Measurements from ENCODE around the gene SLX4.
"Not testable (repeated sequence)": the region's sequence is repeated elsewhere in the genome, so short reads cannot be mapped to it uniquely, and the experiment has no call there.

Gene SLX4

DNA sequence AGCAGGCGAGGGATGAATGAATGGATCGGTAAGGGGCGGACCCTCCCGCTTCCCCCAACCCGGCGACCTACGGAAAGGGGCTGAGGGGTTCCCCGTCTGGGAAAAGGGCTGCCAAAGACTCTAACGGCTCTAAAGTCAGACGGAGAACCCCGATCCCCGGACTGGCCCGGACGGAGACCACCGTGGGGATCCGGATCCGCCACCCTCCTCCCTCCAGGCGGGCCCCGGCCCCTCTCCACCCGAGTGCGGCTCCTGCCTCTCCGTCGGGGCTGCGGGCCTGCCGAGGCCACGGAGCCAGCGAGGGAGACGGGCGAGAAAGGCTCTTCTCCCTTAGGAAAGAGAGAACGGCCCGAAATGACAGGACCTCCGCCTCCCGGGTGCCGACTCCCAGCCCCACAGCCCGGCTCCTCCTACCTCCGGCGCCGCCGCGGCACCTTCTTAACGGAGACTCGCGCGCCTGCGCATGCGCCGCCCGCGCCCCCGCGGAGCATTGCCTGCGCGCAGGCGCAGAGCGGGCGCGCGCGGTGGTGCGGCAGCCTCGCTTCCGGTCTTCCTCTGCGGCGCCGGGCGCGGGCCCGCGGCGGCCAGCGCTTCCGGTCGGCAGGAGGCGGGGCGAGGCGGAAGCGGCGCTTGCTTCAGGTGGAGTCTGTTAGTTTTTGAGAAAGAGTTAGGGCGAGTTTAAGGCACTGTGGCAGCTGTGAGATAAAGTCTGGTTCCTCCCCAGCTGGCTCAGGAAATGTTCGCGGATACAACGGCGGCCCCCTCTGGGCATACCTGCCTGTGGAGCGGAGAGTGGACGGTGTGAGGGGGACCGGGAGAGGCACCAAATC lies at the start of gene SLX4:
Gene SLX4 (minus strand): TSS at position 461 of the 830 bp plus-strand sequence. CDS start 2,642 bp downstream, outside the sequence.
- peak; percentile 87 to 89 for DNase-seq

GRCh38 chr16:3659251-3659650 lies 47.8 kb upstream of the SLX4 start:
- DNase-seq: no peak

GRCh38 chr16:3656491-3657468 lies 45.4 kb upstream of the SLX4 start:
- DNase-seq: peak; percentile 30 to 68

- not testable (repeated sequence) for DNase-seq
These were observed 44.7 kb upstream of the SLX4 start for GRCh38 chr16:3656160-3656490.

GRCh38 chr16:3655396-3656159 lies 44.2 kb upstream of the SLX4 start:
- DNase-seq: no peak

- DNase-seq: no peak
These were observed 43.6 kb upstream of the SLX4 start for GRCh38 chr16:3655030-3655395.

GRCh38 chr16:3654249-3654991 lies 43.0 kb upstream of the SLX4 start, which contains the start of gene DNASE1:
Gene DNASE1 (plus strand): TSS chr16:3654691. CDS start chr16:3655374, 683 bp downstream.
- DNase-seq: peak; percentile 40

DNA sequence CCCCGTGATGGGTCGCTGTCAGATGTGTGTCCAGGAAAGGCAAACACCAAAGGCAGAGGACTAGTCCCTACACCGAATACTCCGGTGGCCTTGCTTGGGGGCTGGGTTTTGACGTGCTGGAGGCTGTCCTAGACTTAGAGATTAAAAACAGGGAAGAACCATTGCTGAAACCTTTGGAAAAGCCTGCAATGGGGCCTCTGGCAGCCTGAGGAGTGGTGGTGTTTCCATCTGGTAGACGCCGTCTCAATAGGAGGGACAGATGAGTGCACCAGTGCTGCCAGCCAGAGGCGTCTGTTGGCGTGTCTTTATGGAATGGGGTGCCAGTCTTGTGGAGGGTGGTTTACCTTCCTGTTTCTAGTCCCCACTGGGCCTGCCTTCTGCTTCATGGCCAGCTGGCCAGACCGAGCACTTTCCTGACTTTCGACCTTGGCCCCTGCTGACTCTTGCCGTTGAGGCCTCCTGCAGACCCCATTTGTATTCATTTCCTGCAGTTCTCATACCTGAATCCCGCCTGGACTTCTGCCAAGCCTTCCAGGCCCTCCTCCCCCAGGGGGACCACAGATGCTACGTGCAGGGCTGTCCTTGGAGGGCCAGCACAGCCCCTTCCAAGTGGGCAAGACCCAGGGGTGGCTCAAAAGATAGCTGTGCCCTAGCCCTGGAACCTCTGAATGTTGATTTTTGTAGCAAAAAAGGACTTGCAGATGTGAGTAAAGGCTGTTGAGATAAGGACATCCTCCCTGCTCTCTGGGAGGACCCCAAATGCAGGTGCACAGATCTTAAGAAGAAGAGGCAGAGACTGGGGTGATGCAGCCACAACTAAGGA lies 41.2 kb upstream of the SLX4 start:
- no peak for DNase-seq

- DNase-seq: no peak
These were observed 40.3 kb upstream of the SLX4 start for GRCh38 chr16:3651461-3652372.

GRCh38 chr16:3650631-3651265 lies 39.3 kb upstream of the SLX4 start:
- no peak for DNase-seq

DNA sequence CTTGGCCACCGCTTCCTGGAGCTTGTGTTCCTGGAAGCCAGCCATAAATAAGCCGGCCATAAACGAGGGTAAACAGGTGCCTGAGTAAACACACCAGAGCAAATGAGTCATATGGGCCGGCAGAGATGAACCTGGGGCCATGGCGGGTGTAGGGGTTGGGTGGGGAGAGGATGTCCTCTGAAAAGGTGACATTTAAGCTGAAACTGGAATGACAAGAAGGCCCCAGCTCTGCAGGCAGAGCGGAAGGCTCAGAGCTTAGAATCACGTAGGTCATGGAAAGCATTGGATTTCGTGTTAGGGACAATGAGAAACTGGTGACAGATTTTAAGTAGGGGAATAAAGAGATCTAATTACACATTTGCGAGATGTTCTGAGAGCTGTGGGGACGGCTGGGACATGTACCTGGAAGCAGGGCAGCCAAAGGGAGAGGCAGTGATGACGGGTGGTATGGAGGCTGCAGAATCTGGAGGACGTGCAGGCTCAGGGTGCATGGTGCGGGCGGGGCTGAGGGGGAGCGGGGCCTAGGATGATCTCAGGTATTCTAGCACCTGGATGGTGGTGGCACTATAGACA lies 35.0 kb upstream of the SLX4 start:
- DNase-seq: no peak

DNA sequence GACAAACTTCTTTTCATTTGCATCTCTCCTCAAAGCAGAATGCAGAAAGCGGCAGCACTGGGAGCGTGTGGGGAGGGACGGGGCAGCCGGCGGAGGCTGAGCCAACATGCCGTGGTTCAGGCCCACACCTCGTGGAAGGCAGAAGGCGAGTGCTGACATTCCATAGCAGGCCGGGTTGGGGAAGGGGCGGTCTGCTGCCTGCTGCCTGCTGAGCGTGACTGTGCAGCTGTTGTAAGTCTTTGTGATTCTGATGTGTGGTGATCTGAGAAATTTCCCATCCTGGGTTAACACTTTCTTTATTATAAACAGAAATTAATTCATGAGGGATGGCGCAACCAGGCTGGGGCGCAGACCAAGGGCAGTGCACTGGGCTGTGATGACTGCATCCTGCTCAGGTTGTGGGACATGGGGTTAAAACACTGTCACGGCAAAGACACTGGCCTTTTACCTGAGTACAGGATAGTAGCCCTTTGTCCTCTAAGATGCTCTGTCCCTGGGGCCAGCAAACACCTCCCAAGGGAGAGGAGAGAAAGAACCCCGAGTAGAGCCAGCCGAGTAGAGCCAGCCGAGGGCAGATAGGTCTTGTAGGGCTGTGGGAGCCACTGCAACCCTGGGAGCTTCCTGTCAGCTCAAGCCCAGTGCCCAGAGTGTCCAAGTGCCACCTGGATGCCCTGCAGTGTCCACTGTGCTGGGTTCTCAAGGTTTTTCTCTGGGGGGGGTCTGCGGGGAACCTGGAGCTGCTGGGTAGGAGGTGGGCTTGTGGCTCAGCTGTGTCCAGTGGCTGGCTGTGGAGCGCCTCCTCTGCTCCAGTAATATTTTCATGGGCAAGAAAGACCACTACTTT lies 34.3 kb upstream of the SLX4 start:
- no peak for DNase-seq

DNA sequence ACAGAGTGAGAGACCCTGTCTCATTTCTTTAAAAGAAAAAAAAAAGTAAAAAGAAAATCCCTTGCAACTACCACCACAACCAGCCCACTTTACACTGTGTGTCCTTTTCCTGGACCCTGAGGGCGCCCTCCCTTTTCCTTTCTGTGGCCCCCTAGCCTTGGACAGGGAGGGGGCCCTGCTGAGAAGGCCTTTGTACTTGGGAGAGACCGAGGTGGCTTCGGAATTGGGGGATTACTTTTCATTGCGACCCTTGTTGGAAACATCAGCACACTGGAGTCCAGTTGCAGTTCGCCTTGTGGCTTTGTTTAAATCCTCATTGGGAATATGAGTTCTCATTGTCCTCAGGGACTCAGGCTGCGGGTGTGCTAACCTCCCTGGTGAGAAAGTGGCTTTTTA lies 33.7 kb upstream of the SLX4 start:
- DNase-seq: no peak

DNA sequence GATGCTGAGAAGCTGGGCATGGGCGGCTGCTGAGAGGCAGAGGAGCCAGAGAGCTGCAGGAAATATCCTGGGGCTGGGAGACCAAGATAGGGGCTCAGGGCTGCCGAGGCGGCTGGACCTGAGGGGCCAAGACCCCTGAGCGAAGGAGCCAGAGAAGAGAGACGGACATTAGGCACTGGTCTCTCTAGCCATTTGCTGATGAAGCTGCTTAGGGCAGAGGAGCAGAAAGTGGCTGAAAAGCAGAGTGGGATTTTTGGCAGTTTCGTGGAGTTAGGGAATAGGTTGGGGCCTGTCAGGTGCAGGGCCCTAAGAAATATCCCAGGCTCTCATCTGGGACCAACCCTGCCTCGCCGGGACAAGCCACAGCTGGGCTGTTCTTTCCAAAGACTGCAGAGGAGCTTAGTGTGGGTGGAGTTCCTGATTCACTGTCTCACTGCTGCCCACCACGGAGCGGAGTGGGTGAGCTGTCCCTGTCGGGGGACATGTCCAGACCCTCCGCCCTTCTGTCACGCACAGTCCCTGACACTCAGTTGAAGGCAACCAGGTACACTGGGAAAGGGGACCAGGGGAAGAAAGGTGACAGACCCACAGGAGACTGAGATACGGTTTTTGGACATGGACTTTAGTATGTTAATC lies 31.8 kb upstream of the SLX4 start:
- DNase-seq: no peak

- DNase-seq: no peak
These were observed 31.1 kb upstream of the SLX4 start for GRCh38 chr16:3642397-3643094.

DNA sequence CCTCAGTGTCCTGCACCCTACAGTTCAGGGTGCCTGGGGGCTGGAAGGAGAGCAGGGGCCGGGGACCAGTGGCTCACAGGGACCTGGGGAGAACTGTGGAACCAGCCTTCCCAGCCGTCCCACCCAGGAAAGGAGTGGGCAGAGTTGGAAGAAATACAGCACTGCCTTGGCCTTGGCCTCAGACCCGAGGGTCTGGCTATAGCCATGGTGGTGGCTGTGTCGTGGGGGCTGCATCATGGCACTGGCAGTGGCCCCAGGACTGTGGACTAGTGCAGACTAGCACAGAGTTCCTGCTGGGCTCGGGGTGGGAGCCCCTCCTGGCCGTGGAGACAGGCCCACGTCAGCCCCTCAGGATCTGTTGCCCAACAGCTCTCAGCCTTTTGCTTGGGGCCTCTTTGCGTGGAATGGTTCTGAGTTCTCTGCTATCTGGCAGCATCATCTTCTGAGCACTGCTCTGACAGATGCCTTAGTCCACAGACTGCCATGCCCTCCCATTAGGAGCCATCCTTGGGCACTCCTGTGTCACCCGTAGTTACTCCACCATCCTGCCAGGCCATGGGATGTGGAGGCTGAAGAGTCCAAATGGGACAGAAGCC lies 30.5 kb upstream of the SLX4 start:
- DNase-seq: no peak
